LNCaP clone FGC (cell line): ENCODE data around the gene ATXN1.
"Not testable (repeated sequence)": the region's sequence is repeated elsewhere in the genome, so short reads cannot be mapped to it uniquely, and the experiment has no call there.

Source experiments
- DNase-seq: peaks from one replicate; pipeline ENCODE4 v3.0.0-alpha.2; 2011; ENCODE audit warnings: low read depth
- H3K4me3 ChIP-seq: 2 replicates; pipeline ENCODE4 v1.5.1; 2011; ENCODE audit warnings: mild to moderate bottlenecking, low read depth, low read length, control low read depth
- TF ChIP-seq, protein P1 (sequence below): IDR thresholded peaks from 2 replicates; pipeline ENCODE4 v1.5.1; 2012; ENCODE audit warnings: mild to moderate bottlenecking; ENCODE audit not compliant: control insufficient read depth, insufficient read depth; ENCODE audit errors: extremely low read depth

The ATXN1 gene

GRCh38 chr6:16621002-16621401 lies 140.3 kb downstream of the ATXN1 start:
- no peak overlapping the region for H3K4me3 ChIP-seq
- DNase-seq, result no peak

DNA sequence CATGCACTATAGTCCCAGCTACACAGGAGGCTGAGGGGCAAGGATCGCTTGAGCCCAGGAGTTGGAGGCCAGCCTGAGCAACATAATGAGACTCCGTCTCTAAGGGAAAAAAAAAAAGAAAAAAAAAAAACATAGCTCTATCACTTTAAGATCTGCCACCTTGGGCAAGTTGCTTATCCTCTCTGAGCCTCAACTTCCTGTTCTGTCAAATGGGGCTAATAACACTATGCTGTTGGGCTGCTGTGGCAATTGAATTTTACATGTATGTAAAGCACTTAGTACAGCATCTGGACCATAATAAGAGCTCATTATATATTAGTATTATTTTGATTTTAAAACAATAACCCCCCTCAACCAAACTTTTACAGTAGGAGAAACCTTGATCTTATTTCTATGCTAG lies 141.5 kb downstream of the ATXN1 start:
- no peak for DNase-seq
- TF ChIP-seq, protein P1, sequence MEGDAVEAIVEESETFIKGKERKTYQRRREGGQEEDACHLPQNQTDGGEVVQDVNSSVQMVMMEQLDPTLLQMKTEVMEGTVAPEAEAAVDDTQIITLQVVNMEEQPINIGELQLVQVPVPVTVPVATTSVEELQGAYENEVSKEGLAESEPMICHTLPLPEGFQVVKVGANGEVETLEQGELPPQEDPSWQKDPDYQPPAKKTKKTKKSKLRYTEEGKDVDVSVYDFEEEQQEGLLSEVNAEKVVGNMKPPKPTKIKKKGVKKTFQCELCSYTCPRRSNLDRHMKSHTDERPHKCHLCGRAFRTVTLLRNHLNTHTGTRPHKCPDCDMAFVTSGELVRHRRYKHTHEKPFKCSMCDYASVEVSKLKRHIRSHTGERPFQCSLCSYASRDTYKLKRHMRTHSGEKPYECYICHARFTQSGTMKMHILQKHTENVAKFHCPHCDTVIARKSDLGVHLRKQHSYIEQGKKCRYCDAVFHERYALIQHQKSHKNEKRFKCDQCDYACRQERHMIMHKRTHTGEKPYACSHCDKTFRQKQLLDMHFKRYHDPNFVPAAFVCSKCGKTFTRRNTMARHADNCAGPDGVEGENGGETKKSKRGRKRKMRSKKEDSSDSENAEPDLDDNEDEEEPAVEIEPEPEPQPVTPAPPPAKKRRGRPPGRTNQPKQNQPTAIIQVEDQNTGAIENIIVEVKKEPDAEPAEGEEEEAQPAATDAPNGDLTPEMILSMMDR, result no peak
- no peak overlapping the region for H3K4me3 ChIP-seq

More at GRCh38 chr6:16621002-16621401, 140.3 kb downstream of the ATXN1 start:
- TF ChIP-seq, protein P1, result no peak

GRCh38 chr6:16618962-16619361 lies 142.3 kb downstream of the ATXN1 start:
- TF ChIP-seq, protein P1, result no peak
- no peak overlapping the region for H3K4me3 ChIP-seq
- DNase-seq, result no peak

DNA sequence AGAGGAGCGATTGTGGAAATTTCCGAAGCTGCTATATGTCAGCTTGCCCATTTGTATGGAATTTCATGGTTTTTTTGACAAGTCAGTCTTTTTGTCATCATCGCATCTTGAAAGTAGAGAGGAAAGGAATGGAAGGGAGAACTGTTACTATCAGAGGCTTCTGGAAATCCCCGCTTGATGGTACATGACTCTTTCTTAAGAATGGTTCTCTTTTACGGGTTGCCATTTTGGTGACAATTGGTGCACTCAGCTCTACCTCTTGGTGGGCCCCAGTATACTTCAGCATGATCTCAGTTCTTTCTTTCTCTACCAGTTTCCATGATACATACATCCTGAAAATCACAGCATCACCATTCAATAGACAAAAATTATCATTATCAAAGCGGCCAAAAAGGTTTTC lies 146.0 kb downstream of the ATXN1 start:
- H3K4me3 ChIP-seq, result not testable (repeated sequence)

GRCh38 chr6:16614143-16614542 lies 147.1 kb downstream of the ATXN1 start:
- not testable (repeated sequence) for H3K4me3 ChIP-seq, DNase-seq

More for the DNA sequence above, 146.0 kb downstream of the ATXN1 start:
- DNase-seq, result not testable (repeated sequence)

DNA sequence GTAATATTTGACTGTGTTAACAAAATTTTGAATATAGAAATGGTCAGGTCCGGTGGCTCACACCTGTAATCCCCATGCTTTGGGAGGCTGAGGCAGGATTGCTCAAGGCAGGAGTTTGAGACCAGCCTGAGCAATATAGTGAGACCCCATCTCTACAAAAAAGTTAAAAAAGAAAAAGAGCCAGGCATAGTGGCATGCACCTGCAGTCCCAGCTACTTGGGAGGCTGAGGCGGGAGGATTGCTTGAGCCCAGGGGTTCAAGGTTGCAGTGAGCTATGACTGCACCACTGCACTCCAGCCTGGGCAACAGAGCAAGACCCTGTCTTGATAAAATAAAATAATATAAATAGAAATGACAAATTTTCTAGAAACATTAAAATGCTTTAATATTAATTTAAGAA lies 147.8 kb downstream of the ATXN1 start:
- not testable (repeated sequence) for H3K4me3 ChIP-seq, DNase-seq

DNA sequence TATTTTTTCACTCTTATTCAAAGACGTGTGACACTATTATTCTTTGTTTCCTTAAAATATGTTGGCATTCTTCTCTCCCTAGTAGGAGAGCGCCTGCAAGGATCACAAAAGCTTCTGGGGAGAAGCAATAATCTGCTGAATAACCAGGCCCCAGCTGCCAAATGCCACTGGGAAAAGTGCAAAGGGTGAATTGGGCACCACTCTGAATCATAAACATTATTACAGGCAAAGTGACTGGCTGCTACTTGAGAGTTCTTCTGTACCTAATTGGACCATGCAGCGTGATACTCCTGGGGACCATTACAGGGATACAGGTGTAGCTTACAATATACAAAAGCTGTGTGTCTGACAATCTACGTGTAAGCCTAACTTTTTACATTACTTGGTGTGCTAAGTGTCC lies 152.8 kb downstream of the ATXN1 start:
- DNase-seq, result no peak
- TF ChIP-seq, protein P1, result no peak
- H3K4me3 ChIP-seq, result no peak overlapping the region

DNA sequence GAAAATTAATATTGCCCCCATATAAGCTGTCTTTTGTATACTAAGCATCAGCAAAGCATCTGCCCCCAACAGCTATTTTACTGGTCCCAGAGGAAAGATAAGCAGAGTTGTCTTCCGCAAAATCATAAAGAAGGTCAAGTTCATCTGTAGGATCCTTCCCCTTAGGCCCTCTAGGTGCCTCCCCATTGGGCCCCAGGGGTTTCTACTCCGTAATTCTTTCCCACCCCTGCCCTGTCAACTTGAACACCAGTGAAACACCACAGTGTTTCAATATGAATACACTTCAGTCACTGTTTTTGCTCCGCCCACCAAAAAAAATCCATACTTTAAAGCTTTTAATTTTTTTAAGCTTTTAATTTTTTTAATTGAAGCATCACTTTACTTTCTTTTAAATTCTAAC lies 159.2 kb downstream of the ATXN1 start:
- TF ChIP-seq, protein P1, result no peak
- DNase-seq, result no peak
- H3K4me3 ChIP-seq, result no peak overlapping the region

DNA sequence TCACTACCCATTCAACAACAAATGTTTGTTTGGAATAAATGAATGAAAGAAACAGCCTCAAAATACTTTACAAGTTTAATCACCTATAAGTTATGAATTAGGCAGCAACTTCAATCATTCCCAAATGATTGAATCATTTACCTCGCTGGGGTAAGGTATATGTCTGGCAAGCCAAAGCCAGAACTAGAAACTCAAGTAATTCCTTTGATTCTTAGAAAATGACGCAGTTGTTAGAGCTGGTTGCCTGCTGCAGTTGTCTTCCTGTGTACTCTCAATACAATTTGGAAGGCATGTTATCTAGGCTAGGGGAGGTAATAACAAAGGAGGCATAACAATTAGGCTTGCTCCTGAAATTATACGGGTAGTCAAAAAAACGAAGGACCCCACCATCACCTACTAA lies 160.6 kb downstream of the ATXN1 start:
- DNase-seq, result no peak
- TF ChIP-seq, protein P1, result no peak
- H3K4me3 ChIP-seq, result no peak overlapping the region
